Mesothelial cell of epicardium (in vitro differentiated cells): ENCODE results near the gene HES2. TPM values are rescaled to one million over a fixed set of nuclear protein-coding genes. Genes with fewer than 3 reads are reported as not detected.
A peak's percentile ranks its signal among the peaks of the same experiment; 100 is the strongest.
"Not testable (repeated sequence)": the region's sequence is repeated elsewhere in the genome, so short reads cannot be mapped to it uniquely, and the experiment has no call there.

Experiments
- DNase-seq, 2 experiments: peaks; one replicate each; pipeline ENCODE4 v3.0.0; 2021; ENCODE audit warnings: low spot score in 2 of 2; ENCODE audit not compliant: unreplicated experiment in 2 of 2
- H3K27ac Mint-ChIP-seq: 2 replicates; pipeline ENCODE4 v1.8.0; 2021; ENCODE audit warnings: mixed read lengths
- H3K27me3 Mint-ChIP-seq: 2 replicates; pipeline ENCODE4 v1.8.0; 2021; ENCODE audit warnings: low read depth, mixed read lengths
- H3K36me3 Mint-ChIP-seq: 2 replicates; pipeline ENCODE4 v1.8.0; 2021; ENCODE audit warnings: mixed read lengths
- H3K4me1 Mint-ChIP-seq: 2 replicates; pipeline ENCODE4 v1.8.0; 2021; ENCODE audit warnings: mixed read lengths
- H3K4me3 Mint-ChIP-seq: 2 replicates; pipeline ENCODE4 v1.8.0; 2021; ENCODE audit warnings: mild to moderate bottlenecking, moderate library complexity, mixed read lengths
- H3K9me3 Mint-ChIP-seq: 2 replicates; pipeline ENCODE4 v1.8.0; 2021; ENCODE audit warnings: mixed read lengths
- CTCF ChIP-seq: fragments of 200-600 bp; sonication (generic); IDR thresholded peaks from one replicate; pipeline ENCODE4 v1.5.0; 2021; ENCODE audit warnings: antibody characterized with exemption; ENCODE audit not compliant: unreplicated experiment
- total RNA-seq: library from RNA; stranded (reverse); gene quantifications from 3 replicates; pipeline ENCODE4 v1.2.1, GENCODE V29; 2021

Gene HES2
- total RNA-seq, 1 donor from 2014 or later: 0.98 TPM

DNA sequence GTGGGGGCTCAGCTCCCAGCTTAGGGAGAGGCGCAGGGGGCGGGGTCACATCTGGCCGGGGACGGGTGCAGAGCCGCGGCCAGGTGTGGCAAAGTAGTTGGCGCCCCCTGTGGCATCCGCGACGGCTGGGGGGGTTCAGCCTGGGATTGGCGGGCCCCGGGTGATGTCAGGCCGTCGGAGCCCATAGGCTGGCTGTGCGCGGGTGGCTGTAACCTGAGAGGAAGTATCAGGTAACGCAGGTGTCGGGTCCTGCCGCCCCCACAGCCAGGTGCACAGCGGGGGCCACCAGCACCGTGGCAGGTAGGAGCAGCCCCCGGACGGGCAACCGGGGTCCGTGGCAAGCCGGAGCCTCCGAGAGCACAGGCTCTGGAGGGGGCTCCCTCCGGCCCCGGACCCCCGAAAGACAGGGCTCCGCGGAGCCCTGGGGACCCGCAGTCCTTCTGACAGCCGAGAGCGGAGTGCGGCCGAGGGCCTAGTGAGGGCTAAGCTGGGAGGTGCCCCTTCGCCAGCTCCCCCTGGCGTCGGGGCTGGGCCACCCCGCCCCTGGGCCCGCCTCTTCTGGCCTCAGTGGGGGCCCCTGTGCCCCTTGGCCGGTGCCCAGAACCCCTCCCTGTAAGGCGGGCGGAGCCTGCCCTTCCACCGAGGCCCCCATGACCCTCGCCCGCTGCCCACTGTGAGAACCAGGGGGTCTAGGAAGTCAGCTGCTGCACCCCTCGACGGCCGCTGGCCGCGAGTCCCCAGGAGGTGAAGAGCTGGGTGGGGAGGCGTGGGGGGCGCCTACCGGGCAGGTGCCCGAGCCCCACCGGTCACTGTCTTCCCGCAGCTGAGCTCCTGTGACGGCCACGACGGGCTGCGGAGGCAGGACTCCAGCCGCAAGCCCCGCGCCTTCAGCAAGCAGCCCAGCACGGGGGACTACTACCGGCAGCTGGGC is 28.4 kb upstream of the HES2 start:
- H3K27ac Mint-ChIP-seq: no peak overlapping the region
- peak overlapping the region; percentile 49 for H3K4me3 Mint-ChIP-seq
- DNase-seq: no peak
- H3K27me3 Mint-ChIP-seq: peaks cover 61% of the 10 kb centered on the region
- H3K36me3 Mint-ChIP-seq: no peaks in the 10 kb centered on the region
- no peaks in the 10 kb centered on the region for H3K9me3 Mint-ChIP-seq
- H3K4me1 Mint-ChIP-seq: peaks cover 12% of the 10 kb centered on the region
- no peak for TF ChIP-seq CTCF

GRCh38 chr1:6447016-6447817 is 27.5 kb upstream of the HES2 start:
- Mint-ChIP-seq H3K9me3 (no peaks in the 10 kb centered on the region), H3K27me3 (peaks cover 61% of the 10 kb centered on the region), H3K36me3 (no peaks in the 10 kb centered on the region), H3K4me1 (peaks cover 12% of the 10 kb centered on the region), H3K4me3 (peak overlapping the region; percentile 49), H3K27ac (no peak overlapping the region)
- no peak for TF ChIP-seq CTCF
- no peak for DNase-seq

- TF ChIP-seq CTCF: no peak
- Mint-ChIP-seq H3K4me3 (peak overlapping the region; percentile 46), H3K27ac (no peak overlapping the region), H3K9me3 (no peaks in the 10 kb centered on the region), H3K36me3 (no peaks in the 10 kb centered on the region), H3K4me1 (peaks cover 12% of the 10 kb centered on the region), H3K27me3 (peaks cover 67% of the 10 kb centered on the region)
- no peak for DNase-seq
These were observed 26.9 kb upstream of the HES2 start for GRCh38 chr1:6446665-6447015.

DNA sequence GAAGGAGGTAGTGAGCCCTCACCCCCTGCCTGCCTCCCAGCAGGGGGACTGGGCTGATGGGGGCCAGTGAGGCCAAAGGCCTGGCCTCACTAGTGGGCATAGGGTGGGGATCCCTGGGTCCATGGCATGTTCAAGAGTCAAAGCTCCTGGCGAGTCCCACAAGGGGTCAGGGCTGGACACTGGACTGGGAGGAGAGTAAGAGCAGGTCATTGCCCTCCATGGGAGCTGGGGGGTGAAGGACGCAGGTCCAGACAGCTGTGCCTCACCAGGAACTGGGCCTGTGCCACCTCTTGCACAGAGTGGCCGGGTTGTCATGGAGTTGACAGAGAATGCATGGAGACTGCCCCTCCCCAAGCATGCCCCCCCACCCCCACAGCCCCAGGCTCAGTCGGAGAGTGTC is 26.2 kb upstream of the HES2 start:
- H3K27ac Mint-ChIP-seq, H3K36me3 Mint-ChIP-seq, H3K9me3 Mint-ChIP-seq, H3K4me3 Mint-ChIP-seq, DNase-seq: not testable (repeated sequence)
- Mint-ChIP-seq H3K27me3 (peaks cover 68% of the 10 kb centered on the region), H3K4me1 (peaks cover 12% of the 10 kb centered on the region)

DNA sequence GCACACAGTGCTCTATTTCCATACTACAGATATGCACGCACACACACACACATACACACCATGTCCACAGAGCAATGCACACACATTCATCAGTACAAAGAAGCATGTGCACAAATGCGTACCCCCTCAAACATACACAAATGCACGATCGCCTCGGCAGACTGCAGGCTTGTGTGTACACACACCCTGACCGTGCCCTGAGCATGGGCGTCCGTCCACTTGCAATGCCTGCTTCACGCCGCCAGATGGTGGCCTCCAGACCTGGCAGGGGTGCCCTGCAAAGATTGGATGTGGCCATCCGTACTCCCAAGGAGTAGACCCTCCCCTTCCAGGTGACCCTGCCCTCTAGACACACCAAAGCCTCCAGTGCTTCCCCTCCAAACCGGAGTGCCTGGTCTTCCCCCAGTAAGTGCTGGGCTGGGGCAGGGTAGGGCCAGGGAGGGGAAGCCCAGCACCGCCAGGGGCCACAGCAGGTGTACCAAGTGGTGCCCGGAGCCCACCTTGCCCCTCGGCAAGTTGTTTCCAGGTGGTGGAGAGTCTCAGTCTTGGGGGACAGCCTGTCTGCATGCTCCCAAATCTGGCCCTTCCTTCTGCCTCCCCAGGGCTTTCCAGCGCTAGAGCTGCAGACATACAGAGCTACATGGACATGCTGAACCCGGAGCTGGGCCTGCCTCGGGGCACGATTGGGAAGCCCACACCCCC is 25.5 kb upstream of the HES2 start:
- H3K27me3 Mint-ChIP-seq: peaks cover 63% of the 10 kb centered on the region
- no peak overlapping the region for H3K4me3 Mint-ChIP-seq
- no peaks in the 10 kb centered on the region for H3K9me3 Mint-ChIP-seq
- no peak overlapping the region for H3K27ac Mint-ChIP-seq
- TF ChIP-seq CTCF: peak; percentile 42
- no peaks in the 10 kb centered on the region for H3K36me3 Mint-ChIP-seq
- no peak for DNase-seq
- peaks cover 12% of the 10 kb centered on the region for H3K4me1 Mint-ChIP-seq

GRCh38 chr1:6444377-6444776 is 24.7 kb upstream of the HES2 start:
- Mint-ChIP-seq H3K4me3 (no peak overlapping the region), H3K4me1 (peaks cover 7% of the 10 kb centered on the region), H3K27ac (no peak overlapping the region), H3K36me3 (no peaks in the 10 kb centered on the region), H3K9me3 (no peaks in the 10 kb centered on the region), H3K27me3 (peaks cover 61% of the 10 kb centered on the region)
- no peak for DNase-seq
- no peak for TF ChIP-seq CTCF
